ENCODE results near the gene AMOTL2. TPM values are rescaled to one million over a fixed set of nuclear protein-coding genes. Genes with fewer than 3 reads are reported as not detected.

AMOTL2 gene
- total RNA-seq, 1 donor from 2014 or later, result 164 TPM

DNA sequence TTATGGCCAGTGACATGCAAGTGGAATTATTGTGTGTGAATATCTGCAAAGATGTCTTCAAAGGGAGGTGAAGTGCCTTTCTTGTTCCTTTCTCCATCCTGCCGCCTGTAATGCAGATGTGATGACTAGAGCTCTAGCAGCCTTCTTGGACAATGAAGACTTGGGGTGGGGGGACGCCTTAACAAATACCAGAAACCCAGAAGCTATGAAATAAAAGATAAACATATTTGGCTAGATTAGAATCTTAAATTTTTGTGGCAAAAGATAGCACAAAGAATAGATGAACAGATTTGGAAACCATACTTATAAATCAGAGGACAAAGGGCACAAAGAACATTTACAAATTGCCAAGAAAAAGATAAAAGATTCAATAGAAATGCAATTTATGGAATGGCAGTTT, 56.1 kb downstream of the AMOTL2 start:
- DNase-seq (ENCODE audit: extremely low read depth, low read depth, low spot score), result no peak

DNA sequence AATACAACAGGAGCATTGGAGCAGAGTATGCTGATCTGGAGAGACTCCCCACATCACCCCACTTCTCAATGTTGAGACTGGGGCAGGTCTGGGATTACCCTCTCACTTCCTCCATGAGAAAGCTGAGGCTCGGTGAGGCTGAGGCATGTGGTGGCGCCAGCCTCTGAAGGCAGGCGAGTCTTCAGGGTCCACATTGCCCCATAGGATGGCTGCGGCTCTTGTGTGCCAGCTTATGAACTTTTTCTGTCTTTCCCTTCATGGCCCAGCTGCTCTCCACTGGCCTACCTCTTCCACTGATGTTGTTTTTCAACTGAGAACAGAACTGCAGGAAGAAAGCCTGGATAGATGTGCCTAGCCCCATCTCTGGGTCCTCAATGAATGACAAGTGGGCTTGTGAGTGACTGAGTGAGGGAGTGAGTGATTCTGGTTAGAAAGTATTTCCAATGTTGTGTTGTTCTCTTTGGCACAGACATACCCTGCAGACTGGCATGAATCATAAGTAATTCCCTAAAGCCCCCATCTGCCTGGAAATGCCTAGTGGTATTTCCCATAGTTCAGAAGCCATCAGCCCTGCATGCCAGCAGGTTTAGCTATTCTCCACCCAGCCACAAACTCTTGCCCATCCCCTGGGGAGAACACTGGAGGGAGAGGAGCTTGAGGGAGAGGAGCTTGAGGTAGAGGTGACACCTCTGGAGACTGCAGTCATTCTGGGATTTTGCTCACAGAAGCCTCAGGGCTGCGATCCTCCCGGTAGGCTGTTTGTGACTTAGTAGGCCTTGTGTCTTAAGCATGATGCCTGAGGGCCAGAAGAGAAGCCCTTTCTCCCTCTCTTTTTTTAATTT, 56.9 kb downstream of the AMOTL2 start:
- DNase-seq (ENCODE audit: extremely low read depth, low read depth, low spot score), result no peak

GRCh38 chr3:134315286-134316106, 58.8 kb downstream of the AMOTL2 start:
- DNase-seq (ENCODE audit: extremely low read depth, low read depth, low spot score), result no peak

GRCh38 chr3:134314588-134315285, 59.5 kb downstream of the AMOTL2 start:
- no peak for DNase-seq (ENCODE audit: extremely low read depth, low read depth, low spot score)

DNA sequence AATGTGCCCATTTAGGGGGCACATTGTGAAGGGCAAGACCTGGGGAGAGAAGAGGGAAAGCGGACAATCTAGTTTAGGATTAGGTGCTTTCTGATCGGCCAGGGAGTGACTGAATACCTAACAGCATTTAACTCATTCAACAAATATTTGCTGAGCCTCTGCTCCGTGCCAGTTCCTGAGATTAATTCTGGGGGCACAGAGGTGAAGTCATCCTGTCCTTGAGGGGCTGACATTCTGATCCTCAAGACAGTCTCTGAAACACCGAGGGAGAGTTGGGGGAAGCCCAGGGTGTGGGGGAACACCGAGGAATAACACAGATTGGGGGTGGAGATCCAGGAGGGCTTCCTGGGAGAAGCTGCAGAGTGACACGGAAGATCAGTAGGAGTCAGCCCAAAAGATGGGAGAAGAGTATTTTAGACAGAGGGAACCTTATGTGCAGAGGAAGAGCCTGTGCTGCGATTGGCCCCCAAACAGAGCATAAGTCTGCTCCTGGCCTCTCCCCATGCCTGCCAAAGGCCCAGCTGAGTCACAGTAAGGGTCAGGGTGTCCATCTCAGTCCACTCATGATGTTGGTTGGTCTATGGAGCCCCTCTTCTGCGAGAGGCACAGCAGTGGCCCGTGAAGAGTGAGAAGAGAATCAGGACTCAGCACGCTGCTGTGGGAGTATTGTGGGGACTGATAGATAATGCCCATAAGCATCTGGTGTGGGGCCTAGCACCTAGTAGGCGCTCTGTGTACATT, 60.2 kb downstream of the AMOTL2 start:
- DNase-seq (ENCODE audit: extremely low read depth, low read depth, low spot score), result no peak

DNA sequence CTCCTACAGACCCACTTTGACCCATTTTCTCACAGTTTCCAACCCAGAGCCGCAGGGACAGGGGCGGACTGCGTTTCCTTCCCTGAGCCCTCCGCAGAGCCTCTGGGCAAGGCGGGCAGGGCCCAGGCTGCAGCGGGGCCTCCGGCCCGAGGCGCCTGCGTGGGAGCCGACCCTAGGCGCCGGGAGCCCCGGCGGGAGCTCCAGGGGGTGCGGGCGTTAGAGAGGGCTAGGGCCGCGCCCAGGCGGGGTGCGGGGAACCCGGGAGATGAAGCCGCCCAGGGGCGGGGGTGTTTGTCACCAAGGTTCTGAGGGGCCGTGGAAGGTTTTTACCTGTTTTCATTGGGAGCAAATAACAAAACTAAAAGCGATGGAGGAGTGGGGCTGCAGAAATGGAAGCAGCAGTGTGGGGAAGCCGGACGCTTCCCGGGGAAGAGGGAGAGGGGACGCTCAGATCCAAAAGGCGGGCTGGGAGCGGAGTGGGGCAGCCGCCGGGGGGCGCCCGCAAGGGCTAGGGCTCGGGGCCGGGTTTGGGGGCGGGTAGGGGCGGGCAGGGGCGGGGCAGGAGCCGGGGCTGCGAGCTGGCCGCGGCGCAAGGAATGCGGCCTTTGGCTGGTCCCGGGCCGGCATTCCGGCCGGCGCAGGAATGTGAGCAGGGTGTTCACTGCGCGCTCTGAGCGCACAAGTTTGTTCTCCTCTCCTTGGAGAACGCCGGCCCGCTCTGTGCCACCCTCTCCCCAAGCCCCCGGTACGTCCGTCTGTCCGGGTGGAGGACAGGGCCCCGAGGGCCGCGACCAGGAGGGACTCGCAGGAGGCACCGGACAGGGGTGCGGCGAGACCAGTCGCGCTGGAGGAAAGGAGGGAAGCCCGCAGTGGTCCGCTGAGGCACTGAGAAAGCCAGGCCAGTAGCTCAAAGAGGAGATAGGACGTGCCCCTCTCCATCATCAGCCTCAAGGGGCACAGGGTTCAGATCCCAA, 61.1 kb downstream of the AMOTL2 start:
- DNase-seq (ENCODE audit: extremely low read depth, low read depth, low spot score), result no peak

DNA sequence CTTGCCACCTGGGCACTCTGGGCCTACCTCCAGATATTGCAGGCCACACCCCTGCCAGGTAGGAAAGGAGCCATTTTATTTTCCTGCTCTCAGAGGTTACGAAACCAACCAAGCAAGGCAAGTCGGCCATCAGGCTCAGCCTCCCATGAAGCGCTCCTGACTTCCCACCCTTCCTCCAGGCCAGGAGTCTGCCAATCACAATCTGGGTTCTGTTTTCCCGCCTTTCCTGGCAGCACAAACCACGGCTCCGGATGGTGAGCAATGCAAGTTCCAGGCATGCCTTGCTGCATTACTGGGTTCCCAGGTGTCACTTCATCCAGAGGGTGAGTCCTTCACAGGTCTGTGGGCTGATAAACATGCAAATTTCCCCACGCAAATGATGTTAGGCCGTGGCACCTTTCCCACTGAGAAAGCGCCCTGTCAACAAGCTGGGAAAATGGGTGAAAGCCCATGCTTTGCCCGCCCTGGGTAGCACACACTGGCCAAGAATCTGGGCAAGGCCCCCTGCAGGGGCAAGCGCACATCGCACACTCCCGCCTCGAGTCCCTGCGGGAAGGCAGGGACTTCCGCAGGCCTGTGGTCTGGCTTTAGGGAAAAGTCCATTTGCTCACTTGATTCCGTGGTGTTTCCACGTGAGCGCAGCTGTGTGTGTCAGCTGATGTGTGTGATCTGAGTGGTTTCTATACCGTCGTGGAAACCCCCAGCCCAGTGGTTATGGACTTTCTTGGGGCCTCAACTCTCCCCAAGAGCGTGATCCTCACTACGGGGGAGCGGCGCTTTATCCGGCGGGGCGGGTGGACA, 62.0 kb downstream of the AMOTL2 start:
- DNase-seq (ENCODE audit: extremely low read depth, low read depth, low spot score), result no peak

GRCh38 chr3:134311693-134312071, 62.6 kb downstream of the AMOTL2 start:
- no peak for DNase-seq (ENCODE audit: extremely low read depth, low read depth, low spot score)

DNA sequence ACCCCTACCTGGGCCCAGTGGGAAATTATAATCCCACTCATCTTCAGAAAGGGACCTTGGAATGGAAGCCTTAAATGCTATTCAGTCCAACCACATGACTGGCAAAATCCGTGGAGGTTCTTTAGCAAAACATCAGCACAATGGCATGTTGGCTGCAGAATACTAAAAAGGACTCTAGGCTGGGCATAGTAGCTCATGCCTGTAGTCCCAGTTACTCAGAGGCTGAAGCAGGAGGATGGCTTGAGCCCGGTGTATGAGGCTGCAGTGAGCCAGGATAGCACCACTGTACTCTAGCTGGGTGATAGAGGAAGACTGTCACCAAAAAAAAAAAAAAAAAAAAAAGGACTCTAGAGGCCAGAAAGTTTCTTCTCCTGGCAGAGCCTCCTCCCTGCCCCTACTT, 63.0 kb downstream of the AMOTL2 start:
- DNase-seq (ENCODE audit: extremely low read depth, low read depth, low spot score), result no peak

DNA sequence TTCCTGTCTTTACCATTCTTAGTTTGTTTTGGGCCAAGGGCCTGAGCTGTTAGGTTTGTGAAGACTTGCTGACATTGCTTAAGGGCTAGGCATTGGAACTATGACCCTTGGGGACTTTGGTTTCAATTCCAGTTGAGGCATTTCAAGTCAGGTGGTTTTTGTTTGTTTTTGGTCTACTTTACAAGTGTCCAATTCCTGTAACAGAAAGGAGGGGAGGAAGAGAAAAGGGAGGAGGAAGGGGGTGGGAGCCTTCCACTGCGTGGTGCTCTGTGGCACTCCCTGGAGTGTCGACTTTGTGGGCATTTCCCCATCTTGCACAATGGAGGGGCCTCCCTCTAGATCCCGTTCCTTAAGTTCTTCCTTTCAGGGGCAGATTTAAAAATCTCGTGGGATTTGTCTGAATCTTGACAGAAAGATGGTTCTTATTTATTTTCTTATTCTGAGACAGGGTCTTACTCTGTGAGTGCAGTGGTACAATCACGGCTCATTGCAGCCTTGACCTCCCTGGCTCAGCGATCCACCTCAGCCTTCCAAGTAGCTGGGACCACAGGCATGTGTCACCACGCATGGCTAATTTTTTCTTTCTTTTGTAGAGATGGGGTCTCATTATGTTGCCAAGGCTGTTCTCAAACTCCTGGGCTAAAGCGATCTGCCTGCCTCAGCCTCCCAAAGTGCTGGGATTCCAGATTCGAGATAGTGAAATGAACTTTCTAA, 64.1 kb downstream of the AMOTL2 start:
- no peak for DNase-seq (ENCODE audit: extremely low read depth, low read depth, low spot score)

GRCh38 chr3:134308350-134308891, 65.8 kb downstream of the AMOTL2 start:
- no peak for DNase-seq (ENCODE audit: extremely low read depth, low read depth, low spot score)

- no peak for DNase-seq (ENCODE audit: extremely low read depth, low read depth, low spot score)
Measured at GRCh38 chr3:134307425-134307824, 66.8 kb downstream of the AMOTL2 start.

GRCh38 chr3:134306320-134306719, 67.9 kb downstream of the AMOTL2 start:
- DNase-seq (ENCODE audit: extremely low read depth, low read depth, low spot score), result no peak

Other genes starting within 250 kb of the AMOTL2 start
- 47.7 and 52.3 TPM in 2 replicates for gene RYK, start 123.6 kb downstream of the AMOTL2 start, total RNA-seq
- 55.4 and 59.3 TPM in 2 replicates for gene ANAPC13, start 111.5 kb upstream of the AMOTL2 start, total RNA-seq
- 7.5 and 17.0 TPM in 2 replicates for gene CEP63, start 111.6 kb upstream of the AMOTL2 start, total RNA-seq